Neural cell (in vitro differentiated cells): ENCODE results near the gene PROX2. TPM values are rescaled to one million over a fixed set of nuclear protein-coding genes. Genes with fewer than 3 reads are reported as not detected.

Experiments
- H2AFZ ChIP-seq: fragments of 200-600, 300-800 bp; sonication (generic), shearing (Covaris generic); 2 replicates; pipeline ENCODE4 v1.6.0; 2014; ENCODE audit warnings: low read depth, mild to moderate bottlenecking, antibody characterized with exemption, low read length, moderate library complexity
- H3F3A ChIP-seq: fragments of 200-600 bp; shearing (Covaris generic); 2 replicates; pipeline ENCODE4 v1.6.1; 2016; ENCODE audit warnings: mild to moderate bottlenecking, moderate library complexity, mixed read lengths, antibody characterized with exemption, low read length; ENCODE audit not compliant: insufficient read depth, poor library complexity, severe bottlenecking
- H3K27ac ChIP-seq: fragments of 200-600, 300-800 bp; sonication (generic), shearing (Covaris generic); 2 replicates; pipeline ENCODE4 v1.5.1; 2014; ENCODE audit warnings: mild to moderate bottlenecking, low read length, moderate library complexity
- H3K27me3 ChIP-seq: fragments of 300-800, 200-600 bp; sonication (generic), shearing (Covaris generic); 2 replicates; pipeline ENCODE4 v1.6.0; 2014; ENCODE audit warnings: mild to moderate bottlenecking, low read depth, low read length, moderate library complexity; ENCODE audit not compliant: insufficient read depth
- H3K36me3 ChIP-seq: fragments of 300-800, 200-600 bp; sonication (generic), shearing (Covaris generic); 2 replicates; pipeline ENCODE4 v1.5.1; 2014; ENCODE audit warnings: mild to moderate bottlenecking, antibody characterized with exemption, low read length, moderate library complexity; ENCODE audit not compliant: insufficient read depth
- H3K4me2 ChIP-seq: fragments of 300-800, 200-600 bp; sonication (generic), shearing (Covaris generic); 2 replicates; pipeline ENCODE4 v1.6.0; 2014; ENCODE audit warnings: mild to moderate bottlenecking, low read length
- H3K4me3 ChIP-seq: fragments of 300-800, 200-600 bp; sonication (generic), shearing (Covaris generic); 2 replicates; pipeline ENCODE4 v1.5.1; 2014; ENCODE audit warnings: mild to moderate bottlenecking, low read length, moderate library complexity
- H3K79me2 ChIP-seq: fragments of 200-600 bp; shearing (Covaris generic); replicated peaks from 2 replicates; pipeline ENCODE4 v1.6.0; 2014; ENCODE audit warnings: mild to moderate bottlenecking, low read length, moderate library complexity; ENCODE audit not compliant: insufficient read depth
- H3K9ac ChIP-seq: fragments of 300-800, 200-600 bp; sonication (generic), shearing (Covaris generic); 2 replicates; pipeline ENCODE4 v1.6.1; 2016; ENCODE audit warnings: mild to moderate bottlenecking, low read length, mixed read lengths
- H3K9me2 ChIP-seq: fragments of 200-600 bp; shearing (Covaris generic); 2 replicates; pipeline ENCODE4 v1.6.1; 2016; ENCODE audit warnings: mild to moderate bottlenecking, low read length, mixed read lengths; ENCODE audit not compliant: insufficient read depth
- H3K9me3 ChIP-seq: fragments of 200-600, 300-800 bp; sonication (generic), shearing (Covaris generic); 2 replicates; pipeline ENCODE4 v1.6.1; 2016; ENCODE audit warnings: mild to moderate bottlenecking, mixed run types, low read length, moderate library complexity, mixed read lengths
- H4K20me1 ChIP-seq: fragments of 200-600 bp; shearing (Covaris generic); 2 replicates; pipeline ENCODE4 v1.6.1; 2016; ENCODE audit warnings: mild to moderate bottlenecking, mixed run types; ENCODE audit not compliant: insufficient read depth
- CTCF ChIP-seq: fragments of 450-650 bp; IDR thresholded peaks from 2 replicates; pipeline ENCODE4 v1.5.1; 2014; ENCODE audit warnings: antibody characterized with exemption, mild to moderate bottlenecking, moderate library complexity; ENCODE audit not compliant: poor library complexity, severe bottlenecking
- EP300 ChIP-seq: fragments of 450-650 bp; conservative IDR thresholded peaks from 2 replicates; pipeline ENCODE4 v1.6.1; 2014; ENCODE audit warnings: antibody characterized with exemption, mild to moderate bottlenecking, moderate library complexity; ENCODE audit not compliant: poor library complexity, severe bottlenecking
- EZH2 ChIP-seq: fragments of 200-600, 300-800 bp; shearing (Covaris generic), sonication (generic); IDR thresholded peaks from 2 replicates; pipeline ENCODE4 v1.6.1; 2014; ENCODE audit warnings: antibody characterized with exemption, low read length, borderline replicate concordance, mild to moderate bottlenecking; ENCODE audit not compliant: insufficient read depth, poor library complexity, severe bottlenecking
- MXI1 ChIP-seq: fragments of 450-650 bp; conservative IDR thresholded peaks from 2 replicates; pipeline ENCODE4 v1.6.1; 2014; ENCODE audit warnings: antibody characterized with exemption, mild to moderate bottlenecking; ENCODE audit not compliant: poor library complexity, severe bottlenecking
- POLR2AphosphoS5 ChIP-seq: IDR thresholded peaks from 2 replicates; pipeline ENCODE4 v1.6.1; 2012
- RAD21 ChIP-seq: fragments of 450-650 bp; conservative IDR thresholded peaks from 2 replicates; pipeline ENCODE4 v1.6.1; 2014; ENCODE audit warnings: antibody characterized with exemption, mild to moderate bottlenecking, moderate library complexity
- REST ChIP-seq: IDR thresholded peaks from 2 replicates; pipeline ENCODE4 v1.6.1; 2012; ENCODE audit warnings: borderline replicate concordance
- SMC3 ChIP-seq: fragments of 450-650 bp; conservative IDR thresholded peaks from 2 replicates; pipeline ENCODE4 v1.6.1; 2014; ENCODE audit warnings: antibody characterized with exemption, mild to moderate bottlenecking, moderate library complexity; ENCODE audit not compliant: poor library complexity
- TAF1 ChIP-seq: IDR thresholded peaks from 2 replicates; pipeline ENCODE4 v1.6.1; 2012; ENCODE audit warnings: low read depth
- polyA plus RNA-seq: library from polyadenylated mRNA; depleted of rRNA; stranded (reverse); fragments of >200 nt; gene quantifications from 2 replicates; pipeline ENCODE4 v1.2.3, GENCODE V29; 2014

The PROX2 gene
- polyA plus RNA-seq, 1 donor from 2014 or later = not detected

DNA sequence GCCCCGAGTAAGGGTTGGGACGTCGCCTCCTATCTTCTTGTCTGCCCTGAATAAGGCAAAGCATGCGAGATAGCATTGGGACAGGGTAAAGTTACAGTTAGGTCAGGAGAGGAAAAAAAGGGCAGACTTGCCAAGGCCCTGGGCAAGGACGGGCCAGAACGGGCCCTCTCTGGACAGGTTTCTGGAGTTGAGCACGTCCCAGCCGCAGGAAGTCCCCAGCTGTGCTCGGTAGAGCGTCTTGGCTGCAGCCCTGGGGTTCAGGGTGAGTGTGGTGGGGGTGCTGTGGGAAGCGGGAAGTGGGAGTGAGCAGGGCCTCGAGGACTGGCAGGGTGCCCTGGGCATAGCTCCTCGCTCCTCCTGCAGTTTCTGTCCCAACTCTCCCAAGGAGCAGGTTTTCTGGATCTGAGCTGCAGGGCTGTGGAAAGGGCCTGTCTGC lies 41.7 kb upstream of the PROX2 start:
- Histone ChIP-seq H3K4me3 (no peak overlapping the region), H3K27ac (no peak overlapping the region), H3K27me3 (no peaks in the 10 kb centered on the region), H3F3A (no peaks in the 10 kb centered on the region), H3K9me3 (no peaks in the 10 kb centered on the region), H3K4me2 (no peak overlapping the region), H4K20me1 (no peaks in the 10 kb centered on the region), H3K36me3 (no peaks in the 10 kb centered on the region), H3K79me2 (no peaks in the 10 kb centered on the region), H3K9me2 (no peaks in the 10 kb centered on the region), H2AFZ (no peak overlapping the region), H3K9ac (no peak overlapping the region)
- no peak for TF ChIP-seq EP300
- no peak for TF ChIP-seq EZH2
- TF ChIP-seq REST = no peak
- no peak for TF ChIP-seq POLR2AphosphoS5
- TF ChIP-seq MXI1 = no peak
- TF ChIP-seq RAD21 = no peak

- no peaks in the 10 kb centered on the region for H3K79me2 ChIP-seq
- H3K4me3 ChIP-seq = no peak overlapping the region
- H3K9me2 ChIP-seq = no peaks in the 10 kb centered on the region
- H2AFZ ChIP-seq = no peak overlapping the region
- H3K27ac ChIP-seq = no peak overlapping the region
- H3K27me3 ChIP-seq = no peaks in the 10 kb centered on the region
- no peaks in the 10 kb centered on the region for H3F3A ChIP-seq
- TF ChIP-seq MXI1 (no peak), TAF1 (no peak), POLR2AphosphoS5 (no peak), SMC3 (no peak), EP300 (no peak), CTCF (no peak), EZH2 (no peak), REST (no peak), RAD21 (no peak)
- H4K20me1 ChIP-seq = no peaks in the 10 kb centered on the region
- H3K36me3 ChIP-seq = no peaks in the 10 kb centered on the region
- H3K9me3 ChIP-seq = no peaks in the 10 kb centered on the region
- no peak overlapping the region for H3K9ac ChIP-seq
- H3K4me2 ChIP-seq = no peak overlapping the region
These were observed 41.2 kb upstream of the PROX2 start for GRCh38 chr14:74917178-74917543.
